GM19238 (cell line): Measurements from ENCODE around the gene DAGLA.

Experiments
- DNase-seq: peaks from one replicate; pipeline ENCODE4 v3.0.0; 2011; ENCODE audit warnings: low spot score; ENCODE audit not compliant: insufficient read length

DAGLA gene

GRCh38 chr11:61778357-61778886, 98.2 kb downstream of the DAGLA start:
- no peak for DNase-seq

- no peak for DNase-seq
Observed at GRCh38 chr11:61778920-61779650, 98.9 kb downstream of the DAGLA start.

GRCh38 chr11:61779666-61780525, 99.7 kb downstream of the DAGLA start:
- no peak for DNase-seq

- no peak for DNase-seq
Observed at GRCh38 chr11:61780581-61781162, 100.5 kb downstream of the DAGLA start.

GRCh38 chr11:61781585-61781984, 101.4 kb downstream of the DAGLA start:
- DNase-seq = no peak

- DNase-seq = no peak
Observed at GRCh38 chr11:61782299-61782698, 102.1 kb downstream of the DAGLA start.

GRCh38 chr11:61782841-61783240, 102.7 kb downstream of the DAGLA start:
- DNase-seq = no peak

- no peak for DNase-seq
Observed at GRCh38 chr11:61783717-61784505, 103.7 kb downstream of the DAGLA start.

GRCh38 chr11:61784506-61784805, 104.3 kb downstream of the DAGLA start:
- no peak for DNase-seq

- DNase-seq = no peak
Observed at GRCh38 chr11:61785837-61786402, 105.7 kb downstream of the DAGLA start.

- DNase-seq = no peak
Observed at GRCh38 chr11:61787928-61788491, 107.8 kb downstream of the DAGLA start.

GRCh38 chr11:61791737-61792309, 111.6 kb downstream of the DAGLA start:
- DNase-seq = no peak

- peak; percentile 96 for DNase-seq
Observed at GRCh38 chr11:61792310-61793082, 112.3 kb downstream of the DAGLA start, which contains the start of the genes FEN1 and TMEM258. FEN1 (plus strand) TSS chr11:61792911; CDS start chr11:61795362, 2,451 bp downstream. TMEM258 (minus strand) TSS chr11:61792599; CDS start chr11:61792558, 41 bp downstream.

- no peak for DNase-seq
Observed at GRCh38 chr11:61793083-61793828, 113.1 kb downstream of the DAGLA start.

- no peak for DNase-seq
Observed at GRCh38 chr11:61793829-61794204, 113.6 kb downstream of the DAGLA start.

- no peak for DNase-seq
Observed at GRCh38 chr11:61794579-61794978, 114.4 kb downstream of the DAGLA start.

GRCh38 chr11:61795459-61795858, 115.3 kb downstream of the DAGLA start:
- DNase-seq = no peak

GRCh38 chr11:61795876-61796526, 115.8 kb downstream of the DAGLA start:
- no peak for DNase-seq
